Tibial nerve (tissue), 3 donors: Measurements from ENCODE around the gene BTBD2.

ENCODE experiments used
- CTCF ChIP-seq, 5 experiments: fragments of 200-600 bp in 3 of 5; fragments of 450-650 bp in 2 of 5; sonication (generic) in 3 of 5; IDR thresholded peaks; one replicate each; pipeline ENCODE4 v1.5.1; 2016 to 2019; ENCODE audit warnings: antibody characterized with exemption in 5 of 5, mild to moderate bottlenecking in 3 of 5, moderate library complexity in 2 of 5
- POLR2A ChIP-seq, 2 donors: fragments of 450-650 bp; IDR thresholded peaks; one replicate each; pipeline ENCODE4 v1.6.1; 2017; ENCODE audit warnings: antibody characterized with exemption in 2 of 2, mild to moderate bottlenecking in 2 of 2, moderate library complexity in 2 of 2

DNA sequence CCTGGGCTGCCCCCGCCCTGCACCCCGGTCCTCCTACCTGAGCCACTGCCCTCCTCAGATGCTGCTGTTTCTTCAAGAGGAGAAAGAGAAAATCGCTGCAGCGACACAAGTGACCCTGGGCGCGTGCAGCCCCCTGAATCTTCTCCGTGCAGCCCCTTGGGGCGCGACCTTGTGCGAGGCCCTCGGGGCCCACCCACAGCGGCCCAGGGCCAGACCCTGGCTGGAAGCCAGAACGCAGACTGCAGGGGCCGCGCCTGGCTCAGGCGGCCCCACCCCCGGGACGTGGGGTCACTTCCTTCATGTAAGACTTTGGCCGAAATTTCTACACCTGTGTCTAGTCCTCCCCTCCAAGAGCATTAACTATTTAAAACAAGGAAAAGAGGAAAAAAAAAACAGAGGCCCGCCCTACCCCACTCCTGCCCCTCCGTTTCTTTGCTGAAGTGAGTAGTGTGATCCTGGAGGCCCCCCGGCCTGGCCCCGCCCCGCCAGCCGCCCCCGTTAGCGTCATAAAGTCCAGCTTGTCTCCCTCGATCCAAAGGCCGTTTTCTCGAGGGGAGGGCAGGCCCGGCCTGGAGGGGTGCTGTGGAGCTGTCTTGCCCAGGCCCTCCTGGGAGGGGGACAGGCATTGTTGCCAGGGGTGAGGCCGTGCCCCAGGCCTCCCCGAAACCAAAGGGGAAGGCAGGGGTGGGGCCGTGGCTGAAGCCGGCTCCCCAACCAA lies 35.3 kb downstream of the BTBD2 start:
- no peak for TF ChIP-seq POLR2A (IDR thresholded peaks at IDR 0.05)
- no peak for TF ChIP-seq CTCF (IDR thresholded peaks at IDR 0.05)
